Effector memory CD4-positive, alpha-beta T cell (primary cell): ENCODE measurements around the gene FAM184A.
"Not testable (repeated sequence)": the region's sequence is repeated elsewhere in the genome, so short reads cannot be mapped to it uniquely, and the experiment has no call there.

ENCODE experiments used
- DNase-seq, 3 donors: peaks; one replicate each; pipeline ENCODE4 v3.0.0-alpha.2; 2020
- H3K27ac ChIP-seq: 2 replicates; pipeline ENCODE4 v1.7.0; 2013; ENCODE audit warnings: mild to moderate bottlenecking, low read length, moderate library complexity; ENCODE audit not compliant: insufficient read depth, poor library complexity, severe bottlenecking
- H3K27me3 ChIP-seq: replicated peaks from 2 replicates; pipeline ENCODE4 v1.7.0; 2013; ENCODE audit warnings: mild to moderate bottlenecking, low read length; ENCODE audit not compliant: insufficient read depth, control insufficient read depth, poor library complexity, severe bottlenecking
- H3K36me3 ChIP-seq: 2 replicates; pipeline ENCODE4 v1.7.0; 2013; ENCODE audit warnings: mild to moderate bottlenecking, low read length, moderate library complexity; ENCODE audit not compliant: control insufficient read depth, insufficient read depth
- H3K4me1 ChIP-seq: 2 replicates; pipeline ENCODE4 v1.7.0; 2013; ENCODE audit warnings: low read length, mild to moderate bottlenecking; ENCODE audit not compliant: control insufficient read depth, insufficient read depth, poor library complexity, severe bottlenecking
- H3K4me3 ChIP-seq: 2 replicates; pipeline ENCODE4 v1.7.0; 2013; ENCODE audit warnings: low read length, low read depth, mild to moderate bottlenecking; ENCODE audit not compliant: insufficient read depth, poor library complexity, severe bottlenecking
- H3K9me3 ChIP-seq: 2 replicates; pipeline ENCODE4 v1.7.0; 2013; ENCODE audit warnings: mild to moderate bottlenecking, low read length, moderate library complexity; ENCODE audit not compliant: control insufficient read depth

FAM184A gene

DNA sequence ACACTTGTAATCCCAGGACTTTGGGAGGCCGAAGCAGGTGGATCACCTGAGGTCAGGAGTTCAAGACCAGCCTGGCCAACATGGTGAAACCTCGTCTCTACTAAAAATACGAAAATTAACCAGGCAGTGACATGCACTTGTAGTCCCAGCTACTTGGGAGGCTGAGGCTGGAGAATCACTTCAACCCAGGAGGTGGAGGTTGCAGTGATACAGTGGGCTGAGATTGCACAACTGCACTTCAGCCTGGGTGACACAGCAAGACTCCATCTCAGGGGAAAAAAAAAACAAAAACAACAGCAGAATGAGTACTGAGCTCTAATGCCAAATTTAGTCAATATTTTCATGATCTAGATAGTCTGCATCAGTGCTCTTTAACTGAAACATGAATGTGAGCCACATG lies 81.0 kb downstream of the FAM184A start:
- not testable (repeated sequence) for H3K36me3 ChIP-seq, H3K4me3 ChIP-seq, H3K4me1 ChIP-seq, H3K9me3 ChIP-seq, H3K27me3 ChIP-seq, DNase-seq, H3K27ac ChIP-seq

DNA sequence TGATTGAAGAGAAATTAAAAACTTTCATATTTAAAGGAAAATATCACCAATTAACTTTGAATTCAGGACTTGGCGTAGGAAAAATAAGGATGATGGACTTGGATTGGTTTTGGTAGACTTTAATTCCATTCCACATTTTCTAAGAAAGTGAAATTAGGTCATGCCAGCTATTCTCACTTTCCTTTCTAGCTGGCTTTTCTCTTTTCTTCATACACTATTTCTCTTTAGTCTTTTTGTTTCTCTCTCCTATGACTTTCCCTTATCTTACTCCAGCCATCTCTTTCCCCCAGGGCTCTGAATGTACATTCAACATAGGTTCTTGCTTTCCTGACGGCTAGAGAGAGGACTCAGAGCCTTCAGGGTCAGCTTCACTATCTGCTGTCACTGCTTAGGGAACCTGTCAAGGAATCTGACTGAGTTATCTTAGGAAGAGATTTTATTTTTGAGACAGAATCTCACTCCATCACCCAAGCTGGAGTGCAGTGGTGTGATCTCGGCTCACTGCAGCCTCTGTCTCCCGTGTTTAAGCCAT lies 82.1 kb downstream of the FAM184A start:
- Histone ChIP-seq H3K4me1 (no peaks in the 10 kb centered on the region), H3K27me3 (no peaks in the 10 kb centered on the region), H3K36me3 (no peaks in the 10 kb centered on the region), H3K9me3 (no peaks in the 10 kb centered on the region), H3K27ac (no peak overlapping the region), H3K4me3 (no peak overlapping the region)
- no peak for DNase-seq

DNA sequence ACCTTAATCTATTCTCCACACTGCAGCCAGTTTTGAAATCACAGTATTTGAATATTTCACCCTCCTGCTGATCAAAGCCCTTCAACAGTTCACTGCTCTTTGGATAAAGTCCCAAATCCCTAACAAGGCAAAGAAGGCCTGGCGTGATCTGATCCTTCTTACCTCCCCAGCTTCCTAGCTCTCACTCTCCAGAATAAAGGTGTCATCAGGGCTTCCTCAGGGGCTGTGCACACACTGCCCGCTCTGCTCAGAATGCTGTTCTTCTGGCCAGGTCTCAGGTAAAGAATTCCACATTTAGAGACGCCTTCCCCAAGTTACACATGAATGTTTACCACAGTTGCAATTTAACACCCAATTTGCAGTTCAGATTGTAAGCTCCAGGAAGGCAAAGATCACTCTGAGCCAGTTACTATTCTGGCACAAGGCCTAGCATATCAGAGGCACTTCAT lies 84.6 kb downstream of the FAM184A start:
- Histone ChIP-seq H3K4me3 (no peak overlapping the region), H3K9me3 (no peaks in the 10 kb centered on the region), H3K4me1 (no peaks in the 10 kb centered on the region), H3K27ac (no peak overlapping the region), H3K27me3 (no peaks in the 10 kb centered on the region), H3K36me3 (no peaks in the 10 kb centered on the region)
- DNase-seq = no peak

DNA sequence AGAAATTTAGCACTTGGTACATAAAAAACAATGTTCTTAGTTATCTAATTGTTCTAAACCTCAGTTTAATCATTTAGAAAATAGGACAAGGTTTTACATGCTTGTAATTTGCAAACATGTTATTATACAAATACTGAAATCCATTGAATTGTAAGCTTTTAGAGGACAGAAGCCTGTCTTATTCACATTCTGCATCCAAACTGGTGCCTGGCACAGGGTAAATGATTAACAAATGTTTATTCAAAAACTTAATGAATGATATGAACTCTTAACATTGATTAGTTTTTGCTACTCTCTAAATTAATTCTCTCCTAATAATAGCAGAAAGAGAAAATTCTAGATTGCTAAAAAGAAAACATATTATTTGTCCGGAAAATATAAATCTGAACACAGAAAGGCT lies 85.1 kb downstream of the FAM184A start:
- H3K9me3 ChIP-seq = no peaks in the 10 kb centered on the region
- no peaks in the 10 kb centered on the region for H3K27me3 ChIP-seq
- no peaks in the 10 kb centered on the region for H3K36me3 ChIP-seq
- no peak for DNase-seq
- H3K4me3 ChIP-seq = no peak overlapping the region
- H3K27ac ChIP-seq = no peak overlapping the region
- H3K4me1 ChIP-seq = no peaks in the 10 kb centered on the region

DNA sequence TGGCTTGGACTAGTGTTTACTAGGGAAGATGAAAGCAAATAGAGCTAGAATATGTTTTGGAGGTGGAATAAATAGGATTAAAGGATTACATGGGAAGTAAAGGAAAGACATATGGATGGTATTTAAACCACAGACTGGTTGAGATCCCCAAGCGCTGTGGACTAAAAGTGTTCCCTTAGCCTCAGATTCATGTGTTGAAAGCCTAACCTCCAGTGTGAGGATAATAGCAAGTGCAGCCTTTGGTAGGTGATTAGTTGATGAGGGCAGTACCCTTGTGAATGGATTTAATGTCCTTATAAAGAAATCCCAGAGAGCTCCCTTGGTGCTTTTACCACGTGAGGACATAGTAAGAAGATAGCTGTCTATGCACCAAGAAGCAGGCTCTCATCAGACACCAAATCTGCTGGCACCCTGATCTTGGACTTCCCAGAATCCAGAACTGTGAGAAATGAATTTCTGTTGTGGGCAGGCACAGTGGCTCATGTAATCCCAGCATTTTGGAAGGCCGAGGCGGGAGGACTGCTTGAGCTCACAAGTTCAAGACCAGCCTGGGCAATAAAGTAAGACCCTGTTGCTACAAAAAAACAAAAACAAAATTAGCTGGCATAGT lies 86.2 kb downstream of the FAM184A start:
- DNase-seq = no peak
- no peaks in the 10 kb centered on the region for H3K9me3 ChIP-seq
- no peaks in the 10 kb centered on the region for H3K4me1 ChIP-seq
- no peak overlapping the region for H3K27ac ChIP-seq
- no peaks in the 10 kb centered on the region for H3K27me3 ChIP-seq
- no peak overlapping the region for H3K4me3 ChIP-seq
- no peaks in the 10 kb centered on the region for H3K36me3 ChIP-seq

DNA sequence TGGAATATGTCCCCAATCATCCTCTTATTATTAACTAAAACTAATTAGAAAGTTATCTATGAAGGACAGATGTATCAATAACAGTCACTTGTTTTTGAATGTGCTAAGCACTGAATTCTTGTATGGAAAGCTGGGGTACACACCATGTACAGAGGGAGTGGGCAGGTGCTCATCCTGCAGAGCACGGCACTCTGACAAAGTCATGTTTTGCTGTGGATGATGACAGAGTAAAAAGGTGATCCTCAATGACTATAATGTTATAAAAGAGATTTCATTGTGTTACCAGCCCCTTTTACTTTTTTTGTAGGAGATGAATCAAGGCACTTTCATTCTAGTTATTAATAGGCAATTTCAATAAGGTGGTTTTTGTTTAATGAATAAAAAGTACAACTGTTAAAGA lies 92.2 kb downstream of the FAM184A start:
- no peak for DNase-seq
- Histone ChIP-seq H3K9me3 (no peaks in the 10 kb centered on the region), H3K4me3 (no peak overlapping the region), H3K27me3 (no peaks in the 10 kb centered on the region), H3K4me1 (no peaks in the 10 kb centered on the region), H3K36me3 (no peaks in the 10 kb centered on the region), H3K27ac (no peak overlapping the region)

DNA sequence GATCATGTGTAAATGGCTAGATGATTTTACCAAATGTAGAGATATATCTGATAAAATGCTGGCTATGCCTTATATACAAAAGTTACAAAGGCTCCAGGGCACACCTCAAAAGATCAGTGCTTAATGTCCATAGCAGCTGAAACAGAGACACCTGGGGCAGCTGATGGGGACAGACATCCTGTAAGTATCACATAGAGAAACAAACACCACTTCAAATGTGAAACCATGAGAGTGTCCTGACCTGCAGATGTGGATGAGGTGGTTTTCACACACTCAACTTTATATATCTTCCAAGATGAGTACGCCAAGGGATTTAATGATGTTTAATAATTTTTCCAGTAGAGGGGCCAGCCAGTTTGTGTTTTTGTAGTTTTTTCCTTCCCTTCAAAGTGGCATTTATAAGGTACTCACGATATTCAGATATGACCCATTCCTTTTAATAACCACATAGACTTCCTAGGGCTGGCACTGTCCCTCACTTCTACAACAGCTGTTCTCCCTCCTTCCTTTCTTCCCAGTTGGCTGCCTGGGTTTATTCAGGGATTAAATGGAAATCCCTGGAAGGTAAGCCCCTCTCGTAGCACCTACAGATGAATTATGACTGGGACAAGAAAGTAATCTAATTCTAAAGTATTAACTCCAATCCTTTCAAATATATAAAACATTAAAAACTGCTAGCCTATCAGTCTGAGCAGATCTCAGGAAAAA lies 93.2 kb downstream of the FAM184A start:
- Histone ChIP-seq H3K4me1 (no peaks in the 10 kb centered on the region), H3K27ac (no peak overlapping the region), H3K36me3 (no peaks in the 10 kb centered on the region), H3K27me3 (no peaks in the 10 kb centered on the region), H3K4me3 (no peak overlapping the region), H3K9me3 (no peaks in the 10 kb centered on the region)
- DNase-seq = no peak

DNA sequence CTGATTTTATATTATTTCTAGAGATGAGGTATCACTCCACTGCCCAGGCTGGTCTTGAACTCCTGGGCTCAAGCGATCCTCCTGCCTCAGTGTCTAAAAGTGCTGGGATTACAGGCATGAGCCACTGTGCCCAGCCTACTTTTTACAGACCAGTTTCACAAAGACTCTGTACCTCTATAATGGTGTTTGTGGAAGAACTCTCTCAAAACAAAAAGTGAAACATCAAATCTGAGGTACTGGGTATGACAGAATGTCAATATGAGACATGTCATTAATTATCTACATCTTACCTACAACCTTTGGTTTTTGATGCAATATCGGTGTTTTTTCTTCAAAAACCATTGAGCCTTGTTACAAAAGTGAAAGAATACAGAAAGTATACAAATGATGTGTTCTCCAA lies 94.1 kb downstream of the FAM184A start:
- Histone ChIP-seq H3K9me3 (no peaks in the 10 kb centered on the region), H3K27me3 (no peaks in the 10 kb centered on the region), H3K27ac (no peak overlapping the region), H3K4me3 (no peak overlapping the region), H3K36me3 (no peaks in the 10 kb centered on the region), H3K4me1 (no peaks in the 10 kb centered on the region)
- no peak for DNase-seq

DNA sequence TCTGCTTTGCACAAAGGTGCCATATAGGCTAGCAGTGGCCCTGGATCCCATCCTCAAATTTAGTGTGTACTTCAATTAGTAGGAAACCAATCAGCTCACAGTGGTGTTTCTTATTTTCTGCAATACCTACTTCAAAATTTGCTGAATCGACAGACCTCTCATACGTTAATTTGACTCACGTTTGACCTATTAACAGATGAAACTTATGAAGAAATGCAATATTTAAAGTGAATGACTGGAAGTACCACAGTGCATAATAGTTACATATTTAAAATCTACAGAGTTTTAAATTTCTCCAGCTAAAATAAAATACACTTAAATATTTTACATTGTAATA lies 95.9 kb downstream of the FAM184A start:
- Histone ChIP-seq H3K9me3 (no peaks in the 10 kb centered on the region), H3K36me3 (no peaks in the 10 kb centered on the region), H3K27me3 (no peaks in the 10 kb centered on the region), H3K4me1 (no peaks in the 10 kb centered on the region), H3K4me3 (no peak overlapping the region), H3K27ac (no peak overlapping the region)
- no peak for DNase-seq

DNA sequence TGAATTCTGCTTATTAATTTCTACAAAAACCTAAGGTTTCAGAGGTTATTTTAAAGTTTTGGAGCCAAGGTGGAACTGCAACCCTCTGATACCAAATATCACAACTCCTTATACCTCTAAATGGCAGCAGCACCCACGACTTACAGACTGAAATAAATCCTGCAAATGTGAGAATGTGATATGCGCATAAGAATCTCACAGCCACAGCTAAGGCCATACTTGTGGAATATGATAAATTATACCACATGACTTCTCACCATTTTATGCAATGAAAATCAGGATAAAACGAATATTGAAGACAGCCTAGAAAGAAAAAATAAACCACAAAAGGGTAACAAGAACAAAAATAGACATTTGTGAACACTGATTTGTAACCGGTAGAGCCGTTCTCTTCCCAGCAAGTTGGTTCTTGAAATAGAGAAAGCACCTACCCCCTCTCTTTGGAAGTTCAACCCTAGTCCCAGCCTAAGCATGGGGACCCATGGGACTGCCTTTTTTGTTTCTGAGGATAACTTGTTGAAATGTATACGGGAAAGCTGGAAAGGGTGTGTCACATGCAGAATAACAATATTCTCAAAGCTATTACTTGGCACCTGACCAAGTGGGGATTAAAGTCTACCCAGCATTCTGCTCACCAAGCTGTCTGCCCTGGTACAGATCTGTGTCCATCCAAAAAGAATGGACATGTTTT lies 96.4 kb downstream of the FAM184A start:
- Histone ChIP-seq H3K4me3 (no peak overlapping the region), H3K27ac (no peak overlapping the region), H3K36me3 (no peaks in the 10 kb centered on the region), H3K4me1 (no peaks in the 10 kb centered on the region), H3K27me3 (no peaks in the 10 kb centered on the region), H3K9me3 (no peaks in the 10 kb centered on the region)
- DNase-seq = no peak
